Caco-2 (cell line): Measurements from ENCODE around the gene CCR1. TPM values are rescaled to one million over a fixed set of nuclear protein-coding genes. Genes with fewer than 3 reads are reported as not detected.

Experiments used
- BruUV-seq: library from RNA; stranded (reverse); fragments of 400-500 nt; replicated peaks from 2 replicates; lab custom pipeline; 2021; lab: Mats Ljungman, UMichigan
- CTCF ChIA-PET: fragments of 300-600 bp; sonication (Branson Sonifier 250); formaldehyde crosslinking; loops from one replicate; lab custom pipeline; 2022; ENCODE audit warnings: antibody characterized with exemption; lab: Charles Lee
- POLR2A ChIA-PET: fragments of 300-600 bp; sonication (Branson Sonifier 250); formaldehyde crosslinking; loops from one replicate; lab custom pipeline; 2022; ENCODE audit warnings: antibody characterized with exemption; lab: Charles Lee
- DNase-seq, 2 experiments: peaks; one replicate each; pipeline versions ENCODE4 v3.0.0 to v3.0.0-alpha.2; 2020 to 2022
- H3K27me3 ChIP-seq: replicated peaks from 2 replicates; pipeline ENCODE4 v1.6.0; 2011; ENCODE audit warnings: low read length; ENCODE audit not compliant: control insufficient read depth, insufficient read depth
- H3K36me3 ChIP-seq: 2 replicates; pipeline ENCODE4 v1.5.1; 2011; ENCODE audit warnings: low read length; ENCODE audit not compliant: control insufficient read depth, insufficient read depth
- H3K4me1 ChIP-seq: fragments of 250-450 bp; sonication (Bioruptor Pico); 2 replicates; pipeline ENCODE4 v1.5.1; 2020; ENCODE audit warnings: mild to moderate bottlenecking
- H3K4me3 ChIP-seq: 2 replicates; pipeline ENCODE4 v1.5.1; 2011; ENCODE audit warnings: low read depth, mild to moderate bottlenecking, control low read depth, low read length
- H3K9me3 ChIP-seq: fragments of 250-450 bp; sonication (Bioruptor Pico); 2 replicates; pipeline ENCODE4 v1.5.1; 2020; ENCODE audit warnings: mild to moderate bottlenecking, moderate library complexity
- H3K27ac Mint-ChIP-seq: one replicate; pipeline ENCODE4 v1.8.0; 2022; ENCODE audit warnings: mixed read lengths; ENCODE audit not compliant: unreplicated experiment
- H3K27me3 Mint-ChIP-seq: one replicate; pipeline ENCODE4 v1.8.0; 2022; ENCODE audit warnings: mixed read lengths; ENCODE audit not compliant: insufficient read depth, unreplicated experiment
- H3K36me3 Mint-ChIP-seq: one replicate; pipeline ENCODE4 v1.8.0; 2022; ENCODE audit warnings: mild to moderate bottlenecking, mixed read lengths; ENCODE audit not compliant: insufficient read depth, unreplicated experiment
- H3K4me1 Mint-ChIP-seq: one replicate; pipeline ENCODE4 v1.8.0; 2022; ENCODE audit warnings: low read depth, mixed read lengths; ENCODE audit not compliant: unreplicated experiment
- H3K4me3 Mint-ChIP-seq: one replicate; pipeline ENCODE4 v1.8.0; 2022; ENCODE audit warnings: mild to moderate bottlenecking, moderate library complexity, mixed read lengths; ENCODE audit not compliant: unreplicated experiment
- H3K9me3 Mint-ChIP-seq: one replicate; pipeline ENCODE4 v1.8.0; 2022; ENCODE audit warnings: mixed read lengths; ENCODE audit not compliant: unreplicated experiment
- CTCF ChIP-seq, 2 experiments: fragments of 200-600 bp in 1 of 2; IDR thresholded peaks; 1 replicate in 1 of 2; 2 replicates in 1 of 2; pipeline versions ENCODE4 v1.5.1 to v1.8.0; 2011 to 2022; ENCODE audit warnings: antibody characterized with exemption in 1 of 2, control low read depth in 1 of 2, inconsistent platforms in 1 of 2, low read depth in 1 of 2, low read length in 1 of 2, mild to moderate bottlenecking in 1 of 2, moderate library complexity in 1 of 2; ENCODE audit not compliant: insufficient read depth in 1 of 2, severe bottlenecking in 1 of 2, unreplicated experiment in 1 of 2
- intact Hi-C: fragments of 100-400 bp; cut with micrococcal nuclease; formaldehyde crosslinking; loops from one replicate; pipeline ENCODE4 v1.10.0; 2022; ENCODE audit not compliant: unreplicated experiment
- total RNA-seq: library from RNA; stranded (reverse); gene quantifications from 2 replicates; pipeline ENCODE4 v1.2.3, GENCODE V29; 2022

The CCR1 gene
- total RNA-seq, 1 experiment from 2014 or later: 2.9 TPM

DNA sequence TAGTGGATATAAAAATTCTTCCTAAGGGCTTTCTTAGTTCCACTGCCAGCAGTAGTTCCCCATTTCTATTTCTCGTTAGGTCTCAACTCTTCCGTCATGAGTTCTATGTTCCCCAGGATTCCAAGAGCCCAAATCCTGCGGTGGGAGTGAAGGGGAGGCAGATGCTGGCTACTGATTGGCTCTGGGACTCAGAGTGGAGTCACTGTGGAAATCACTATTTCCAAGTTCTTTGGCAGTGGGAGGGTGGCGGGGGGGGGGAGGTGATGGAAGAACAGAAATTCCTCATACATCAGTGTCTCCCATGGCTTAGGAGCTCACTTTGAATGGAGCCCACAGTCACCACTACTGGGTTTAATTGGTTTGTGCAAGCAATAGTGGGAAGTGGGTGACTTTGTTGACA is 5.6 kb downstream of the CCR1 start:
- H3K27ac Mint-ChIP-seq: no peak overlapping the region
- BruUV-seq: no TSS peak
- H3K4me1 Mint-ChIP-seq: no peaks in the 10 kb centered on the region
- ChIA-PET CTCF (no interaction called here), POLR2A (no interaction called here)
- no peaks in the 10 kb centered on the region for H3K27me3 Mint-ChIP-seq
- H3K9me3 Mint-ChIP-seq: no peaks in the 10 kb centered on the region
- Histone ChIP-seq H3K4me1 (peaks cover under 1% of the 10 kb centered on the region; the same call in 1 of the 2 replicates), H3K27me3 (no peaks in the 10 kb centered on the region), H3K4me3 (no peak overlapping the region), H3K9me3 (peaks cover 5% of the 10 kb centered on the region), H3K36me3 (no peaks in the 10 kb centered on the region)
- no peak overlapping the region for H3K4me3 Mint-ChIP-seq
- no peak for TF ChIP-seq CTCF (IDR thresholded peaks at IDR 0.05; ENCODE audit: insufficient read depth in 1 of 2, low read depth in 1 of 2, low read length in 1 of 2, severe bottlenecking in 1 of 2, unreplicated experiment in 1 of 2)
- no peaks in the 10 kb centered on the region for H3K36me3 Mint-ChIP-seq
- no peak for DNase-seq
- intact Hi-C loops: no loop called here

DNA sequence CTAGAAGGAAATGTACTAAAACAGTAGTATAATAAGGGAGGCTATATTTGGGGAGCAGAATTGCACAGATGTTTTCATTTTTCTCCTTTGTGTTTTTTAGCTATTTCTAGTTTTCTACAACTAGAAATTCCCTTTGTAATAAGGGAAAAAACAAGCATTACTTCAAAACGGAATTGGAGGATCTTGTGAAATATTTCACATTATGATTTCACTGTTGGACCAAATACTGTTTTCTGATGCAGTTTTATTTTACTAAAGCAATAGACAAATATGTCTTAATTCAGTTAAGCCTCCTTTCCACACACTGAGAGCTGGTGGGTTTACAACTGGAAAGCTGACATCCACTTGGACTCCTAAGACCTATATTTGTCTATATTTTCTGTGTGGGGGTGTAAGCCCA is 7.3 kb downstream of the CCR1 start:
- no peaks in the 10 kb centered on the region for H3K4me1 ChIP-seq
- H3K4me3 Mint-ChIP-seq: no peak overlapping the region
- H3K27me3 Mint-ChIP-seq: no peaks in the 10 kb centered on the region
- H3K27me3 ChIP-seq: no peaks in the 10 kb centered on the region
- H3K4me1 Mint-ChIP-seq: no peaks in the 10 kb centered on the region
- peaks cover 8% of the 10 kb centered on the region for H3K9me3 ChIP-seq
- intact Hi-C loops: no loop called here
- TF ChIP-seq CTCF (IDR thresholded peaks at IDR 0.05; ENCODE audit: insufficient read depth in 1 of 2, low read depth in 1 of 2, low read length in 1 of 2, severe bottlenecking in 1 of 2, unreplicated experiment in 1 of 2): no peak
- no peak overlapping the region for H3K27ac Mint-ChIP-seq
- no peak for DNase-seq
- POLR2A ChIA-PET: no interaction called here
- CTCF ChIA-PET: interaction anchor here (0.8 kb wide), 1 partner anchor 37 kb away, joined by 3 read pairs; no protein-coding TSS in a partner anchor
- no peak overlapping the region for H3K4me3 ChIP-seq
- no TSS peak for BruUV-seq
- no peaks in the 10 kb centered on the region for H3K36me3 Mint-ChIP-seq
- H3K9me3 Mint-ChIP-seq: peaks cover under 1% of the 10 kb centered on the region
- H3K36me3 ChIP-seq: no peaks in the 10 kb centered on the region

DNA sequence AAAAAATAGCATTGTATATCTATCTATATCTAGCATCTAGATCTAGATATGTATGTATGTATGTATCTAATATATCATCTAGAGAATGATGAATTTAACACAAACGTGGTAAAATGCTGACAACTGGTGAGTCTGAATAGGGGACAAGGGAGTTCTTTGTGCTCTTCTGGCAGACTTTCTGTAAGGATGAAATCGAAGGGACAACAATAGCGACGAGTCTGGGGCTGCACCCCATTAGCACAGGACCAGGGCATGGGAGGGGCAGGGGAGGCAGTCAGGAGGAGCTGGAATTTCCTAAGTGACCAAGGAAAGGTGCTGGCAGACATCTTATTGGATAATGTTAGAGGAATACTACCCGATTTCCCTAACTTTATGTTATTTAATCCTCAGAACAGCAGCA is 7.9 kb downstream of the CCR1 start:
- intact Hi-C loops: no loop called here
- Mint-ChIP-seq H3K27ac (no peak overlapping the region), H3K9me3 (peaks cover 6% of the 10 kb centered on the region), H3K4me3 (no peak overlapping the region), H3K27me3 (no peaks in the 10 kb centered on the region), H3K4me1 (no peaks in the 10 kb centered on the region), H3K36me3 (no peaks in the 10 kb centered on the region)
- H3K9me3 ChIP-seq: peaks cover 13% of the 10 kb centered on the region
- H3K27me3 ChIP-seq: no peaks in the 10 kb centered on the region
- ChIA-PET CTCF (interaction anchor here (0.8 kb wide), 1 partner anchor 37 kb away, joined by 3 read pairs; no protein-coding TSS in a partner anchor), POLR2A (no interaction called here)
- no peak for TF ChIP-seq CTCF (IDR thresholded peaks at IDR 0.05; ENCODE audit: insufficient read depth in 1 of 2, low read depth in 1 of 2, low read length in 1 of 2, severe bottlenecking in 1 of 2, unreplicated experiment in 1 of 2)
- H3K4me3 ChIP-seq: no peak overlapping the region
- BruUV-seq: no TSS peak
- no peaks in the 10 kb centered on the region for H3K36me3 ChIP-seq
- H3K4me1 ChIP-seq: no peaks in the 10 kb centered on the region
- DNase-seq: no peak
